ENCODE data around the gene POU2F2. TPM values are rescaled to one million over a fixed set of nuclear protein-coding genes. Genes with fewer than 3 reads are reported as not detected.

POU2F2 gene
- total and polyA plus RNA-seq, 9 of the 15 experiments (the other 6 are each of a cell fraction or from before 2014, with no cell fraction given): 0.03 to 0.68 (median 0.14) TPM

GRCh38 chr19:42132851-42133528 is 744 bp upstream of the POU2F2 start (continued):
- TF ChIP-seq HMG20B (CRISPR knock-in tag; IDR thresholded peaks at IDR 0.05) (no peak), STAT5A (IDR thresholded peaks at IDR 0.05; ENCODE audit: borderline replicate concordance, low read length) (no peak), ZNF253 (CRISPR knock-in tag; conservative IDR thresholded peaks at IDR 0.05) (no peak), ZKSCAN8 (CRISPR knock-in tag; IDR thresholded peaks at IDR 0.05) (no peak), YY1 (IDR thresholded peaks at IDR 0.05; ENCODE audit: borderline replicate concordance in 1 of 3, control insufficient read depth in 1 of 3, extremely low read depth in 1 of 3, insufficient read depth in 3 of 3, insufficient read length in 1 of 3, insufficient replicate concordance in 2 of 3, low read depth in 1 of 3, low read length in 2 of 3) (peak in 1 of 3 experiments; percentile 21), ZNF174 (CRISPR knock-in tag; IDR thresholded peaks at IDR 0.05) (no peak), HNRNPL (IDR thresholded peaks at IDR 0.05; ENCODE audit: low read depth, low read length) (peak; percentile 47; the same call in 1 of the 2 replicates)

GRCh38 chr19:42131149-42132029 is 857 bp downstream of the POU2F2 start:
- ChIA-PET CTCF (ENCODE audit: low intra/inter-chr PET ratio) (interaction anchor here (2.0 kb wide), 1 partner anchor 165 kb away, joined by 13 read pairs; no protein-coding TSS in a partner anchor), POLR2A (no interaction called here)
- ATAC-seq (no peak), DNase-seq (ENCODE audit: extremely low read depth in 1 of 4, low spot score in 3 of 4) (no peak), FAIRE-seq (peak; percentile 46)
- intact Hi-C loops (cut with micrococcal nuclease) (loop anchor here (2.0 to 10.0 kb wide), 2 partner anchors 53 to 193 kb away; partner anchors contain the start of gene MEGF8), in situ Hi-C loops (cut with MboI) (loop anchor here (10.0 kb wide), 1 partner anchor 193 kb away; the partner anchor contains the start of gene MEGF8)
- no peak overlapping the region for H3K27ac ChIP-seq (ENCODE audit: extremely low read depth, low read depth, low read length)
- H3K27me3 ChIP-seq (ENCODE audit: control insufficient read depth in 2 of 2, insufficient read depth in 2 of 2, low read length in 2 of 2): peaks cover 33 to 77% of the 10 kb centered on the region in 2 experiments; a peak in 4 of 5 replicates
- H3K9ac ChIP-seq (ENCODE audit: insufficient read depth in 1 of 2, low read depth in 2 of 2, low read length in 2 of 2): no peak overlapping the region
- BruUV-seq (replicated peaks): no TSS peak
- no peak overlapping the region for H2AFZ ChIP-seq (ENCODE audit: low read depth, low read length)
- H3K4me2 ChIP-seq (ENCODE audit: insufficient read depth, low read length): no peak overlapping the region
- peaks cover 0 to 25% of the 10 kb centered on the region in 2 experiments; a peak in 2 of 5 replicates for H3K4me1 ChIP-seq (replicated peaks in 1 of 2; ENCODE audit: control insufficient read depth in 2 of 2, insufficient read depth in 2 of 2, low read length in 2 of 2)
- no peaks in the 10 kb centered on the region for H3K9me1 ChIP-seq (ENCODE audit: control insufficient read depth, insufficient read depth, low read length)
- WGBS (ENCODE audit: insufficient coverage, low coverage, missing lambda C conversion rate): 2% methylated on average over 6 of the region's 6 CpGs
- TF ChIP-seq MEIS2 (IDR thresholded peaks at IDR 0.05; ENCODE audit: partially characterized antibody) (peak; percentile 32), ZEB2 (IDR thresholded peaks at IDR 0.05) (no peak), ZFP36 (IDR thresholded peaks at IDR 0.05; ENCODE audit: low read depth, low read length, partially characterized antibody) (no peak), PKNOX1 (IDR thresholded peaks at IDR 0.05) (peak; percentile 17; the same call in 1 of the 2 replicates)
- no peaks in the 10 kb centered on the region for H3K36me3 ChIP-seq (ENCODE audit: control insufficient read depth, insufficient read depth, low read length)
- no peaks in the 10 kb centered on the region for H3K9me3 ChIP-seq (replicated peaks; ENCODE audit: control insufficient read depth, insufficient read depth, low read depth, low read length)
- no peak overlapping the region for H3K4me3 ChIP-seq
- no peaks in the 10 kb centered on the region for H3K79me2 ChIP-seq (ENCODE audit: control insufficient read depth, insufficient read depth, low read length)
- H4K20me1 ChIP-seq (replicated peaks; ENCODE audit: control insufficient read depth, insufficient read depth, low read length): peaks cover 10% of the 10 kb centered on the region; the same call in 1 of the 2 replicates

Measured in K562 (cell line).